Pancreas (tissue), 10 donors: ENCODE data around the gene CNPY1. TPM values are rescaled to one million over a fixed set of nuclear protein-coding genes. Genes with fewer than 3 reads are reported as not detected.

Experiments used
- ATAC-seq, 4 donors: fragments of 200-7000 bp; cut with Tn5 transposase; one replicate each; pipeline versions ENCODE4 v1.8.0 to v1.9.1; 2020; ENCODE audit warnings: mild to moderate bottlenecking in 4 of 4, moderate library complexity in 4 of 4
- DNase-seq, 6 donors: peaks; one replicate each; pipeline ENCODE4 v3.0.0-alpha.2; 2020
- FAIRE-seq: peaks from 2 replicates; lab custom pipeline; 2012; peaks lifted over from hg19 to GRCh38; lab: Jason Lieb, UNC
- H3K27ac ChIP-seq, 4 donors: fragments of 200-600 bp; sonication (generic); 1 replicate in 3 of 4; 2 replicates in 1 of 4; pipeline versions ENCODE4 v1.5.0 to v1.8.0; 2020
- H3K27me3 ChIP-seq, 4 donors: fragments of 200-600 bp; one replicate each; pipeline ENCODE4 v1.8.0; 2021
- H3K36me3 ChIP-seq, 3 donors: fragments of 200-600 bp; sonication (generic) in 1 of 3; one replicate each; pipeline versions ENCODE4 v1.5.0 to v1.8.0; 2020 to 2021
- H3K4me1 ChIP-seq, 3 donors: fragments of 200-600 bp; one replicate each; pipeline ENCODE4 v1.8.0; 2021
- H3K4me3 ChIP-seq, 4 donors: fragments of 200-600 bp; sonication (generic) in 2 of 4; one replicate each; pipeline versions ENCODE4 v1.5.0 to v1.8.0; 2020 to 2021
- H3K9me3 ChIP-seq, 4 donors: fragments of 200-600 bp; one replicate each; pipeline ENCODE4 v1.8.0; 2021
- WGBS, 2 donors: extraction: QIAGEN DNeasy Blood & Tissue Kit; methylation state at CpG; one replicate each; pipeline ENCODE4 v1.1.7; 2013; 5-methylcytosine and 5-hydroxymethylcytosine counted together
- intact Hi-C, 3 donors: fragments of 100-400 bp; cut with DNase I; formaldehyde crosslinking; loops; one replicate each; pipeline versions ENCODE4 v1.11.1 to v1.14.2; 2022
- polyA plus RNA-seq, 2 donors: library from polyadenylated mRNA; stranded (reverse); fragments of 200-250 nt; gene quantifications; one replicate each; pipeline ENCODE4 v1.2.3, GENCODE V29; 2013
- total RNA-seq, 6 donors: library from RNA; stranded (reverse); fragmentation: NEBNext Ultra II Directional in 4 of 6; extraction: Animal tissue kit (Norgen Biotek cat#: 25700) in 4 of 6; gene quantifications; one replicate each; pipeline versions ENCODE4 v1.2.1 to v1.2.4, GENCODE V29; 2021 to 2023
- TF ChIP-seq, protein P1 (sequence below), 4 donors: fragments of 200-600 bp; sonication (generic) in 3 of 4; IDR thresholded peaks; one replicate each; pipeline versions ENCODE4 v1.5.0 to v1.8.0; 2021; ENCODE audit warnings: antibody characterized with exemption in 4 of 4
- donor health status: healthy with polysubstance abuse.
- donor health status: DM: no; HTN: no; CAD: no; lungs with moderate emphysema.
- donor health status: DM: no; HTN: no; CAD: no.
- donor health status: control.
- donor health status: control.
- donor health status: Bipolar disorder and iron deficiency.
- donor health status: DM: yes; HTN: yes; CAD: no.
- donor health status: DM: no; HTN: no; CAD: no.
- donor health status: DM: no; HTN: no; CAD: no.
- donor health status: DM: yes; HTN: yes; CAD: no.

The CNPY1 gene
- total and polyA plus RNA-seq, 8 donors: not detected

GRCh38 chr7:155559519-155560108 lies 13.3 kb upstream of the CNPY1 start:
- Histone ChIP-seq H3K9me3 (no peaks in the 10 kb centered on the region), H3K27me3 (no peaks in the 10 kb centered on the region), H3K4me3 (no peak overlapping the region), H3K27ac (no peak overlapping the region), H3K36me3 (no peaks in the 10 kb centered on the region), H3K4me1 (no peaks in the 10 kb centered on the region)
- DNase-seq (peak in 1 of 6 donors; percentile 35), ATAC-seq (no peak), FAIRE-seq (no peak)
- 83 to 87% methylated on average over 13 of the region's 13 CpGs for WGBS, 2 donors
- TF ChIP-seq, protein P1, sequence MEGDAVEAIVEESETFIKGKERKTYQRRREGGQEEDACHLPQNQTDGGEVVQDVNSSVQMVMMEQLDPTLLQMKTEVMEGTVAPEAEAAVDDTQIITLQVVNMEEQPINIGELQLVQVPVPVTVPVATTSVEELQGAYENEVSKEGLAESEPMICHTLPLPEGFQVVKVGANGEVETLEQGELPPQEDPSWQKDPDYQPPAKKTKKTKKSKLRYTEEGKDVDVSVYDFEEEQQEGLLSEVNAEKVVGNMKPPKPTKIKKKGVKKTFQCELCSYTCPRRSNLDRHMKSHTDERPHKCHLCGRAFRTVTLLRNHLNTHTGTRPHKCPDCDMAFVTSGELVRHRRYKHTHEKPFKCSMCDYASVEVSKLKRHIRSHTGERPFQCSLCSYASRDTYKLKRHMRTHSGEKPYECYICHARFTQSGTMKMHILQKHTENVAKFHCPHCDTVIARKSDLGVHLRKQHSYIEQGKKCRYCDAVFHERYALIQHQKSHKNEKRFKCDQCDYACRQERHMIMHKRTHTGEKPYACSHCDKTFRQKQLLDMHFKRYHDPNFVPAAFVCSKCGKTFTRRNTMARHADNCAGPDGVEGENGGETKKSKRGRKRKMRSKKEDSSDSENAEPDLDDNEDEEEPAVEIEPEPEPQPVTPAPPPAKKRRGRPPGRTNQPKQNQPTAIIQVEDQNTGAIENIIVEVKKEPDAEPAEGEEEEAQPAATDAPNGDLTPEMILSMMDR (IDR thresholded peaks at IDR 0.05): no peak
- intact Hi-C loops: no loop called here

GRCh38 chr7:155558961-155559360 lies 12.6 kb upstream of the CNPY1 start:
- Histone ChIP-seq H3K36me3 (no peaks in the 10 kb centered on the region), H3K27ac (no peak overlapping the region), H3K9me3 (no peaks in the 10 kb centered on the region), H3K4me1 (no peaks in the 10 kb centered on the region), H3K4me3 (no peak overlapping the region), H3K27me3 (no peaks in the 10 kb centered on the region)
- WGBS, 2 donors: 92 to 94% methylated on average over 13 of the region's 13 CpGs
- no peak for ATAC-seq
- intact Hi-C loops: no loop called here
- DNase-seq: peak in 2 of 6 donors; percentile 19 to 38
- FAIRE-seq: no peak
- TF ChIP-seq, protein P1 (IDR thresholded peaks at IDR 0.05): no peak

- H3K36me3 ChIP-seq: no peaks in the 10 kb centered on the region
- WGBS, 2 donors: 94 to 96% methylated on average over 8 of the region's 8 CpGs
- TF ChIP-seq, protein P1 (IDR thresholded peaks at IDR 0.05): no peak
- H3K9me3 ChIP-seq: no peaks in the 10 kb centered on the region
- ATAC-seq (no peak), DNase-seq (peak in 2 of 6 donors; percentile 10 to 19), FAIRE-seq (no peak)
- H3K4me3 ChIP-seq: no peak overlapping the region
- no peak overlapping the region for H3K27ac ChIP-seq
- no peaks in the 10 kb centered on the region for H3K27me3 ChIP-seq
- no peaks in the 10 kb centered on the region for H3K4me1 ChIP-seq
- intact Hi-C loops: no loop called here
Measured at GRCh38 chr7:155558351-155558750, 12.0 kb upstream of the CNPY1 start.

DNA sequence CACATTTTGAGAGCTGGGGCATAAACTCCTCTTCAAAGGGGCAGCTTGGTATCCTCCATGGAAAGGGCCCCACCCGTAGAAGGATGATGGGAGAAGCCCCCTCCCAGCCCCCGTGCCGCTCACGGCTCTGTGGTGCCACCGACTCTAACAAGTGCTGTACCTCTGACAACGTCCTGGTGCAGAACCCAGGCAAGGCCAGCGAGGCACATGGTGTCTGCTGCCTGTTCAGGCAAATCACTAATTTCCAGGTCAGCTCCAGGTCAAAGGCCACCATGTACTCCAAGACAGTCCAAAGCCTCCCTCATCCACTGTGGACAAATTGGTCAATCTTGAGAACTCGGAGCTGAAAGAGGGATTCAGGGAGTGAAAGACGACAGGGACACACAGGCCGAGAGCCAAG lies 11.4 kb upstream of the CNPY1 start:
- no peak overlapping the region for H3K27ac ChIP-seq
- no peaks in the 10 kb centered on the region for H3K36me3 ChIP-seq
- TF ChIP-seq, protein P1 (IDR thresholded peaks at IDR 0.05): no peak
- no peak overlapping the region for H3K4me3 ChIP-seq
- FAIRE-seq (no peak), ATAC-seq (no peak), DNase-seq (peak in 1 of 6 donors; percentile 38)
- no peaks in the 10 kb centered on the region for H3K27me3 ChIP-seq
- 93 to 97% methylated on average over 10 of the region's 10 CpGs for WGBS, 2 donors
- H3K4me1 ChIP-seq: no peaks in the 10 kb centered on the region
- H3K9me3 ChIP-seq: no peaks in the 10 kb centered on the region
- intact Hi-C loops: no loop called here

- ATAC-seq: peak; percentile 22 to 74 (median 68)
- H3K36me3 ChIP-seq: no peaks in the 10 kb centered on the region
Measured at GRCh38 chr7:155556763-155557162, 10.4 kb upstream of the CNPY1 start.

More at GRCh38 chr7:155556763-155557162, 10.4 kb upstream of the CNPY1 start:
- TF ChIP-seq, protein P1 (IDR thresholded peaks at IDR 0.05): no peak
- H3K4me3 ChIP-seq: no peak overlapping the region
- FAIRE-seq (no peak), DNase-seq (peak in 2 of 6 donors; percentile 14 to 37)
- H3K9me3 ChIP-seq: no peaks in the 10 kb centered on the region
- H3K27ac ChIP-seq: no peak overlapping the region
- H3K4me1 ChIP-seq: no peaks in the 10 kb centered on the region
- no peaks in the 10 kb centered on the region for H3K27me3 ChIP-seq
- WGBS, 2 donors: 42 to 49% methylated on average over 9 of the region's 9 CpGs
- intact Hi-C loops: no loop called here
